HUES6 (cell line): Measurements from ENCODE around the gene CAPG.
A peak's percentile ranks its signal among the peaks of the same experiment; 100 is the strongest.

Source experiments
- H3K27ac ChIP-seq: 2 replicates; pipeline ENCODE4 v1.7.0; 2013; ENCODE audit warnings: low read depth, mild to moderate bottlenecking, low read length, inconsistent platforms
- H3K27me3 ChIP-seq: 2 replicates; pipeline ENCODE4 v1.6.1; 2013; ENCODE audit warnings: low read length; ENCODE audit not compliant: control insufficient read depth, insufficient read depth
- H3K36me3 ChIP-seq: 2 replicates; pipeline ENCODE4 v1.6.1; 2013; ENCODE audit warnings: low read length; ENCODE audit not compliant: control insufficient read depth, insufficient read depth
- H3K4me1 ChIP-seq: 2 replicates; pipeline ENCODE4 v1.6.1; 2013; ENCODE audit warnings: low read length; ENCODE audit not compliant: control insufficient read depth, insufficient read depth
- H3K4me3 ChIP-seq: 2 replicates; pipeline ENCODE4 v1.5.1; 2013; ENCODE audit warnings: low read depth, low read length
- H3K9ac ChIP-seq: one replicate; pipeline ENCODE4 v1.6.1; 2013; ENCODE audit warnings: mild to moderate bottlenecking, low read length
- H3K9me3 ChIP-seq: 2 replicates; pipeline ENCODE4 v1.6.1; 2013; ENCODE audit warnings: low read depth, low read length; ENCODE audit not compliant: control insufficient read depth, insufficient read depth

The CAPG gene

GRCh38 chr2:85437488-85438200 is 27.5 kb upstream of the CAPG start:
- peak overlapping the region; percentile 93; the same call in 1 of the 2 replicates for H3K27ac ChIP-seq
- H3K9ac ChIP-seq, result peak overlapping the region; percentile 70
- peaks cover 7% of the 10 kb centered on the region; the same call in 1 of the 2 replicates for H3K27me3 ChIP-seq
- H3K4me3 ChIP-seq, result peak overlapping the region; percentile 60
- peaks cover 50% of the 10 kb centered on the region for H3K4me1 ChIP-seq
- no peaks in the 10 kb centered on the region for H3K9me3 ChIP-seq
- no peaks in the 10 kb centered on the region for H3K36me3 ChIP-seq

DNA sequence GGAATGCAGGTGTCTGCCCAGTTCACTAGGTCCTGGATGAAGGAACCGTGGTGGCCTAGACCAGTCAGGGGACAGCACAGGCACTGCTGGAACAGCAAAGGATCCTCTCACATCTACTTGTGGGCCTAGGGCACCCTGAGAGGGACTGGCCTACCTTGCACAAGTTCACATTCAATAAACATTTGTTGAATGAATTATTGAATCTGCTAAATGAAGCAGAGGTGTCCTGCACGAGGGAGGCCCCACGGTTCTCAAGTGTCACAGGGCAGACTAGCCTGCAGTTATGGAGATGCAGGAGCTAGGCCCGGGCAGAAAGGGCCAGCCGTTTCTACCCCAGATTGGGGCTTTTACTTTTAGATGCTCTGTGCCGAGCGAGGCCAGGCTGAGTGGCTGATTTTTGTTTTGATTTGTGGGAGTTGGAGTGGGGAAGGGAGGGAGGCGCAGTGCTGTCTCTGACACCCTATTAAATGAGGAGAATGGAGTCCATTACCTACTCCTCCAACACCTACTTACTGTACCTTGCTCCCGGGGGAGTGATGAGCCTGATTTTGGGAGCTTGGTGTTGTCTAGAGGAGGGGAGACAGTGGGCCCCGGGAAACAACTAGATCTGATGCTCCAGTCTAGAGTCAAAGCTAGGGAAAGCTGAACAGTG is 26.8 kb upstream of the CAPG start:
- H3K27me3 ChIP-seq, result peaks cover 7% of the 10 kb centered on the region; the same call in 1 of the 2 replicates
- no peaks in the 10 kb centered on the region for H3K36me3 ChIP-seq
- peaks cover 51% of the 10 kb centered on the region for H3K4me1 ChIP-seq
- H3K9me3 ChIP-seq, result no peaks in the 10 kb centered on the region
- H3K9ac ChIP-seq, result peak overlapping the region; percentile 70
- H3K4me3 ChIP-seq, result peak overlapping the region; percentile 60; the same call in 1 of the 2 replicates
- H3K27ac ChIP-seq, result peak overlapping the region; percentile 93; the same call in 1 of the 2 replicates

DNA sequence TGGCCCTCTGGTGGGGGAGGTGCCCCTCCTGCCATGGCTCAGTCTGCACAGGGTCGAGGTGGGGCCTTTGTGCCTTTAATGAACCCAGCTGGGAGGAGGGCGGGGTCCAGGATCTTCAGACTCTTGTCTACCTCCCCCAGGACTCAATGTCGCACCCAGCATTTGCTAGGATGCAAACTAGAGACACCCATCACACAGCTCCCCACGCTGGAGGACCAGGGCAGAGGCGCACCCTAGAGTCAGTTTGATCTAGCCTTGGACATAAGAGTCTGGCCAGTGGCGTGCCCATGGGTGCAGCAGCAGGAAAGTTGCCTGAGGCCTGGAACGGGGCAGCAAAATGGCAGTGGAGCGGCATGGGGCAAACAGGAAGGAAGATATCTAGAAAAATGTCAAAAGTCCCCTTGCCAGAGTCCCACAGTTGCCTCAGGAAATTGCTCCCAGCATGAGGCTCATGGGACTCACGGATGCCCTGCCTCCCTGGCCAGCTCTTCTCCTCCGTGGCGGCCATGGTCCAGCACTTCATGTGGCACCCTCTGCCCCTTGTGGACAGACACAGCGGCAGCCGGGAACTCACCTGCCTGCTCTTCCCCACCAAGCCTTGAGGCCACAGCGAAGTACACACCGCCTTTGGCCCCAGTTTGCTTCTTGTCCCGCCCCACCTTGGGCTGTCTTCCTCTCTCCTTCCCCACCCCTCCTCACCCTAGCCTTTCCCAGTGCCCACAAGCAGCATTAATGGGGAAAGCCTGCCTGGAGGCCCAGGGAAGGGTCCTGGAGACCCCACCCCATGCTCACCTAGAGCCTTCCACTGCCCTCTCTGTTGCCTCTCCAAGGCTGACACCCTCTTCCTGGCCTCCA is 26.0 kb upstream of the CAPG start:
- Histone ChIP-seq H3K9me3 (no peaks in the 10 kb centered on the region), H3K27me3 (peaks cover 7% of the 10 kb centered on the region; the same call in 1 of the 2 replicates), H3K36me3 (no peaks in the 10 kb centered on the region), H3K9ac (peak overlapping the region; percentile 70), H3K4me3 (no peak overlapping the region), H3K27ac (no peak overlapping the region), H3K4me1 (peaks cover 58% of the 10 kb centered on the region)

- peaks cover 65% of the 10 kb centered on the region for H3K4me1 ChIP-seq
- H3K4me3 ChIP-seq, result no peak overlapping the region
- H3K27ac ChIP-seq, result no peak overlapping the region
- H3K9me3 ChIP-seq, result no peaks in the 10 kb centered on the region
- H3K36me3 ChIP-seq, result no peaks in the 10 kb centered on the region
- no peak overlapping the region for H3K9ac ChIP-seq
- H3K27me3 ChIP-seq, result peaks cover 7% of the 10 kb centered on the region; the same call in 1 of the 2 replicates
Observed at GRCh38 chr2:85435220-85435958, 25.2 kb upstream of the CAPG start.

DNA sequence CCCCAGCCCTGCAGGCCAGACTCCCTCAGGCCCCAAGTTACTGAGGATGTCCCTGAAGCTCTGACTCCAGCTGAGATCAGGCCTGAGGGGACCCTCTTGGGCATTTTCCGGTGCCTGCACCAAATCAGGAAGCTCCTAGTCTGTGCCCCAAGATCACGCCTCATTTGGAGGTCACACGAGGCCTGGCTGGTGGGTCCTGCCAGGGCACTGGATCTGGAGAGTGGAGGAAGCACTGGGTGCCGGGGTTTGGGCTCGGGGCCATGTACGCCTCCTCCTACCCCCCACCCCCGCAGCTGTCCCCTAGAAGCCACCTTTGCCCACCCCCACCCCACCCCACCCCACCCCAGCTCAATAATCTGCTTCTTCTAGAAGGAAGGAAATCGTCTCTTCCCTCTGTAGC is 24.5 kb upstream of the CAPG start:
- Histone ChIP-seq H3K4me1 (peaks cover 71% of the 10 kb centered on the region), H3K4me3 (no peak overlapping the region), H3K27me3 (peaks cover 7% of the 10 kb centered on the region; the same call in 1 of the 2 replicates), H3K36me3 (no peaks in the 10 kb centered on the region), H3K27ac (no peak overlapping the region), H3K9me3 (no peaks in the 10 kb centered on the region), H3K9ac (no peak overlapping the region)

GRCh38 chr2:85433511-85434089 is 23.4 kb upstream of the CAPG start:
- no peaks in the 10 kb centered on the region for H3K36me3 ChIP-seq
- no peaks in the 10 kb centered on the region for H3K9me3 ChIP-seq
- no peak overlapping the region for H3K9ac ChIP-seq
- no peak overlapping the region for H3K4me3 ChIP-seq
- no peak overlapping the region for H3K27ac ChIP-seq
- peaks cover 75% of the 10 kb centered on the region for H3K4me1 ChIP-seq
- peaks cover 3% of the 10 kb centered on the region; the same call in 1 of the 2 replicates for H3K27me3 ChIP-seq

DNA sequence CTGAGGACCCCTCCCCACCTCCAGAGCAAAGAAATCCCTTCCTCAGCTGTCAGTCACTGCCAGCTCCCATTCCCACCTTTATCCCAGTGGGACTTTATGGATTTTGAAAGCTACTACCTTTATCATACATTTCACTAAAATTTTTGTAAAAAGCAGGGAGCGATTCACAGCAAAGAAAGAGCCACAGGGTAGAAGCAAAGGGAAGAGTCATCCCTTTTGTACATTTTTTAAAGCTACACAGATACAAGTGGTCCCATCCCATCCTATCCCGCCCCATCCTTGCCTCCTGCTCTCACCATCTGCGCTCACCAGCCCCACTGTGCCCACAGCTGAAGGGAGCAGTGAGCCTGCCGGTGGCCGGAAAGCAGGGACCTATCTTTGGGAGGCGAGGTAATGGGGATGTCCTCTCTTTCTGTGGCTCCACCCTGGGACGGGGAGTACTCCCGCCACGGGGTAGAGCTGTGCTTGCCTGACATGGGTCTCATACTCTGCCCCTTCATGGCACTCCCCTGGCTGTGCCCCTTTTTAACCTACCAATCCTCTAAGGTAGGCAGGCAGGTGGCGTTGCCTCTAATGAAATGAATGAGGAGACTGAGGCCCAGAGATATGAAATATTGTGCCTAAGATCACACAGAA is 21.5 kb upstream of the CAPG start:
- H3K36me3 ChIP-seq, result no peaks in the 10 kb centered on the region
- peaks cover 8% of the 10 kb centered on the region; the same call in 1 of the 2 replicates for H3K27me3 ChIP-seq
- no peak overlapping the region for H3K27ac ChIP-seq
- H3K9ac ChIP-seq, result no peak overlapping the region
- H3K9me3 ChIP-seq, result no peaks in the 10 kb centered on the region
- H3K4me3 ChIP-seq, result peak overlapping the region; percentile 55
- H3K4me1 ChIP-seq, result peaks cover 68% of the 10 kb centered on the region

GRCh38 chr2:85430752-85431569 is 20.8 kb upstream of the CAPG start:
- peaks cover 61% of the 10 kb centered on the region for H3K4me1 ChIP-seq
- no peak overlapping the region; the same call in 1 of the 2 replicates for H3K27ac ChIP-seq
- H3K9me3 ChIP-seq, result no peaks in the 10 kb centered on the region
- H3K36me3 ChIP-seq, result no peaks in the 10 kb centered on the region
- H3K4me3 ChIP-seq, result peak overlapping the region; percentile 55
- no peak overlapping the region for H3K9ac ChIP-seq
- peaks cover 7% of the 10 kb centered on the region; the same call in 1 of the 2 replicates for H3K27me3 ChIP-seq

- Histone ChIP-seq H3K4me1 (peaks cover 51% of the 10 kb centered on the region), H3K9ac (no peak overlapping the region), H3K36me3 (no peaks in the 10 kb centered on the region), H3K4me3 (no peak overlapping the region), H3K9me3 (no peaks in the 10 kb centered on the region), H3K27me3 (peaks cover 7% of the 10 kb centered on the region; the same call in 1 of the 2 replicates), H3K27ac (no peak overlapping the region)
Observed at GRCh38 chr2:85429924-85430289, 19.7 kb upstream of the CAPG start.
